ENCODE measurements around the gene KCNQ4. TPM values are rescaled to one million over a fixed set of nuclear protein-coding genes. Genes with fewer than 3 reads are reported as not detected.

Gene KCNQ4
- total and polyA plus RNA-seq, 2 of the 13 experiments (the other 11 are each of a cell fraction or from before 2014, with no cell fraction given): 0.02 to 0.09 TPM

GRCh38 chr1:40745176-40745575, 38.4 kb upstream of the KCNQ4 start:
- H4K20me1 ChIP-seq (ENCODE audit: insufficient read depth, low read length): no peaks in the 10 kb centered on the region
- 77% methylated on average over 1 of the region's 1 CpG for WGBS (ENCODE audit: low lambda C conversion rate)
- H3K36me3 ChIP-seq (replicated peaks in 1 of 2; ENCODE audit: control insufficient read depth in 1 of 2, insufficient read depth in 2 of 2, low read length in 2 of 2): peaks cover 10 to 79% of the 10 kb centered on the region in 2 experiments
- intact Hi-C loops (cut with micrococcal nuclease; ENCODE audit: unreplicated experiment): no loop called here
- H2AFZ ChIP-seq (ENCODE audit: low read length): no peak overlapping the region
- H3K27ac ChIP-seq (ENCODE audit: extremely low read length, insufficient read depth, low read length): no peak overlapping the region
- H3K4me2 ChIP-seq (ENCODE audit: low read depth, low read length): no peak overlapping the region
- no peak for DNase-seq (ENCODE audit: low spot score)
- H3K4me3 ChIP-seq (replicated peaks in 1 of 3; ENCODE audit: insufficient read depth in 1 of 3, low read depth in 2 of 3, low read length in 3 of 3): no peak overlapping the region
- no peak overlapping the region for H3K9ac ChIP-seq (ENCODE audit: insufficient read depth, low read depth, low read length)
- H3K4me1 ChIP-seq (ENCODE audit: insufficient read depth, low read length): peaks cover 39% of the 10 kb centered on the region
- H3K79me2 ChIP-seq (ENCODE audit: insufficient read depth, low read length): peaks cover 32% of the 10 kb centered on the region
- no peaks in the 10 kb centered on the region for H3K27me3 ChIP-seq (ENCODE audit: control insufficient read depth in 1 of 2, insufficient read depth in 2 of 2, low read length in 2 of 2)
- ATAC-seq: no peak
- CTCF ChIA-PET (ENCODE audit: low intra/inter-chr PET ratio, low total read pairs): no interaction called here
- TF ChIP-seq HOMEZ (CRISPR knock-in tag; IDR thresholded peaks at IDR 0.05; ENCODE audit: low read depth) (no peak), RERE (CRISPR knock-in tag; IDR thresholded peaks at IDR 0.05; ENCODE audit: low read depth) (no peak), ZNF496 (CRISPR knock-in tag; IDR thresholded peaks at IDR 0.05; ENCODE audit: insufficient replicate concordance) (no peak), MYC (CRISPR knock-in tag; IDR thresholded peaks at IDR 0.05; ENCODE audit: borderline replicate concordance) (no peak), ZNF431 (CRISPR knock-in tag; IDR thresholded peaks at IDR 0.05; ENCODE audit: borderline replicate concordance, low read depth) (no peak), ZNF629 (CRISPR knock-in tag; conservative IDR thresholded peaks at IDR 0.05) (no peak), CHD4 (IDR thresholded peaks at IDR 0.05; ENCODE audit: borderline replicate concordance, low read length) (no peak)
- FAIRE-seq: no peak
- H3K9me3 ChIP-seq (ENCODE audit: low read length): no peaks in the 10 kb centered on the region
- POLR2A ChIA-PET: interaction anchor here (1.1 to 1.8 kb wide), 2 partner anchors 13 to 80 kb away, joined by 3 to 4 read pairs; partner anchors contain the start of gene RIMS3
- no TSS peak for BruUV-seq (replicated peaks)
- in situ Hi-C loops (cut with HindIII; ENCODE audit: extremely low pct_ligation_motif_present, low pct_unique_long_range_greater_than_20kb): no loop called here

All from HepG2 (cell line).